NB4 (cell line): ENCODE data around the gene OS9.

Source experiments
- DNase-seq: peaks from one replicate; pipeline ENCODE4 v3.0.0; 2010; ENCODE audit warnings: low read depth
- H3K4me3 ChIP-seq: one replicate; pipeline ENCODE4 v1.5.1; 2011; ENCODE audit warnings: mild to moderate bottlenecking, low read depth, low read length, moderate library complexity
- MYC ChIP-seq: IDR thresholded peaks from 2 replicates; pipeline ENCODE4 v1.6.1; 2011; ENCODE audit warnings: low read depth, low read length
- POLR2A ChIP-seq: IDR thresholded peaks from 2 replicates; pipeline ENCODE4 v1.6.1; 2011; ENCODE audit warnings: mild to moderate bottlenecking; ENCODE audit not compliant: insufficient read length; ENCODE audit errors: extremely low read depth
- TF ChIP-seq, protein P1 (sequence below): IDR thresholded peaks from one replicate; pipeline ENCODE4 v1.5.1; 2012; ENCODE audit warnings: low read depth, low read length
- TF ChIP-seq, protein P2 (sequence below): IDR thresholded peaks from 2 replicates; pipeline ENCODE4 v1.6.1; 2011; ENCODE audit warnings: low read depth, low read length

The OS9 gene

DNA sequence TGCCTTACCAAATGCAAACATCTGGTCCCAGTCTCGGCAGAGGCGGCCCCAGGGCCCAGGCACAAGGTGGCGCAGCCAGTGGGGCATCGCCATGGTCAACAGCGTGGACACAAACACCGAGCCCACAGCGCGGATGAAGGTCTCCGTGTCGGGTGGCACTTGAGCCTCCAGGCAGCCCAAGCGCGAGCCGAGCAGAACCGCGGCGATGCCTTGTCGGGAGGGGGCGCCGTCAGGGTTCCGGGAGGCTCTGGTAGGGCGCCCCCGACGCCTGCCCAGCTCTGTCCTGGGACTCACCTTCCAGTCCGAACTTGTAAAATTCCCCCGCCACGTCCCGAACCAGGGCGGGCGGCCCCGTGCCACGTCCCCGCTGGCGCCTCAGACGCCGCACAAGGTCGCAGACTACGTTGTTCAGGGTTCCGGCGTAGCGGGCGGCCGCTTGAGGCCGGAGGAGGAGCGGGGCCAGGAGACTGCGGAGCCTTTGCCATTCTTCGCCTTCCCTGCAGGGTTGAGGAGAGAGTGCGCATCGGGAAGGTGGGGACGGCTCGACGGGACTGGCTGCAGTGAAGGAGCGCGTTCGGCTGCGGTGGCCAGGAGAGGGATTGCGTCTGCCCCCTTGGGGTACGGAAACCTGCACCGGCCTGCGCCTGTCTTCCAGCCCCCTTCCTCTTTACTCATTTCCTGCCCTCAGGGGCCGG is 71.2 kb downstream of the OS9 start:
- DNase-seq: peak; percentile 65

DNA sequence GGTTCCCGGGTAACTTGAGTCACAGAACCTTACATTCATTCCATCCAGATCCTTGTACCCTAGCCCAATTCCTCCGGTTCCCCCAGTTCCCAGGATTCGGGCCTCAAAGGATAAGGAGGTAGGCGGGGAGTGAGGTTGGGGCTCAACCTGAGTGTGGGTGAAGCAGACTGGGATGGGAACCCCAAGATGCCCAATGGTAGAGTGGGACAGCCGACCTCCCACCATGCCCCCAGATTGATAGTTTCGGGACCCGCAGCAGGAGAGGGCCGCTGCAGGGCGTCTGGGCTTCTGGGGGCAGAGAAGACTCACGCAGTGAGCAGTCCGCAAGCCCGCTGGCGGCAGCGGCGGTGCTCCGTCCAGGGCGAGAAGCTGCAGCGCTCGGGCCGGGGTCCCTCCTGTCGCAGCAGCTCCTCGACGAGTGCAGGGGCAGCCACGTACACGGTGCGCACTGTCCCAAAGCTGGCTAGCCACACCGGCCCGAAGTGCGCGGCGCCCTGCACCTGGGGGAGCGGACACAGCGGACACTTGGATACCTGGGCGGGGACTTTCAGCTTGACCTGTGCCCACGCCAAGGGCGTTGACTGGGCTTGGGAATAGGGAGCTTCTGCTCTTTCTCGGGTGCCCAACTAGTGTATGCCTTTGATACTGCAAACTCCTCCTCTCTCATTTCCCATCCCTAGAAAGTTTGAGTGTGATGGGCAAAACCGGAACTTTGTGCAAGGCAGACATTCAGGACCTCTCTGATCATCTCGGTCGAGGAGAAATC is 71.9 kb downstream of the OS9 start:
- TF ChIP-seq, protein P1, sequence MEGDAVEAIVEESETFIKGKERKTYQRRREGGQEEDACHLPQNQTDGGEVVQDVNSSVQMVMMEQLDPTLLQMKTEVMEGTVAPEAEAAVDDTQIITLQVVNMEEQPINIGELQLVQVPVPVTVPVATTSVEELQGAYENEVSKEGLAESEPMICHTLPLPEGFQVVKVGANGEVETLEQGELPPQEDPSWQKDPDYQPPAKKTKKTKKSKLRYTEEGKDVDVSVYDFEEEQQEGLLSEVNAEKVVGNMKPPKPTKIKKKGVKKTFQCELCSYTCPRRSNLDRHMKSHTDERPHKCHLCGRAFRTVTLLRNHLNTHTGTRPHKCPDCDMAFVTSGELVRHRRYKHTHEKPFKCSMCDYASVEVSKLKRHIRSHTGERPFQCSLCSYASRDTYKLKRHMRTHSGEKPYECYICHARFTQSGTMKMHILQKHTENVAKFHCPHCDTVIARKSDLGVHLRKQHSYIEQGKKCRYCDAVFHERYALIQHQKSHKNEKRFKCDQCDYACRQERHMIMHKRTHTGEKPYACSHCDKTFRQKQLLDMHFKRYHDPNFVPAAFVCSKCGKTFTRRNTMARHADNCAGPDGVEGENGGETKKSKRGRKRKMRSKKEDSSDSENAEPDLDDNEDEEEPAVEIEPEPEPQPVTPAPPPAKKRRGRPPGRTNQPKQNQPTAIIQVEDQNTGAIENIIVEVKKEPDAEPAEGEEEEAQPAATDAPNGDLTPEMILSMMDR: no peak
- TF ChIP-seq POLR2A (no peak), MYC (no peak)
- TF ChIP-seq, protein P2, sequence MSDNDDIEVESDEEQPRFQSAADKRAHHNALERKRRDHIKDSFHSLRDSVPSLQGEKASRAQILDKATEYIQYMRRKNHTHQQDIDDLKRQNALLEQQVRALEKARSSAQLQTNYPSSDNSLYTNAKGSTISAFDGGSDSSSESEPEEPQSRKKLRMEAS: no peak
- H3K4me3 ChIP-seq: peak overlapping the region; percentile 1
- DNase-seq: no peak

More for the DNA sequence above, 71.2 kb downstream of the OS9 start:
- no peak for TF ChIP-seq MYC
- TF ChIP-seq, protein P1: peak; percentile 35
- no peak for TF ChIP-seq POLR2A
- H3K4me3 ChIP-seq: no peak overlapping the region

DNA sequence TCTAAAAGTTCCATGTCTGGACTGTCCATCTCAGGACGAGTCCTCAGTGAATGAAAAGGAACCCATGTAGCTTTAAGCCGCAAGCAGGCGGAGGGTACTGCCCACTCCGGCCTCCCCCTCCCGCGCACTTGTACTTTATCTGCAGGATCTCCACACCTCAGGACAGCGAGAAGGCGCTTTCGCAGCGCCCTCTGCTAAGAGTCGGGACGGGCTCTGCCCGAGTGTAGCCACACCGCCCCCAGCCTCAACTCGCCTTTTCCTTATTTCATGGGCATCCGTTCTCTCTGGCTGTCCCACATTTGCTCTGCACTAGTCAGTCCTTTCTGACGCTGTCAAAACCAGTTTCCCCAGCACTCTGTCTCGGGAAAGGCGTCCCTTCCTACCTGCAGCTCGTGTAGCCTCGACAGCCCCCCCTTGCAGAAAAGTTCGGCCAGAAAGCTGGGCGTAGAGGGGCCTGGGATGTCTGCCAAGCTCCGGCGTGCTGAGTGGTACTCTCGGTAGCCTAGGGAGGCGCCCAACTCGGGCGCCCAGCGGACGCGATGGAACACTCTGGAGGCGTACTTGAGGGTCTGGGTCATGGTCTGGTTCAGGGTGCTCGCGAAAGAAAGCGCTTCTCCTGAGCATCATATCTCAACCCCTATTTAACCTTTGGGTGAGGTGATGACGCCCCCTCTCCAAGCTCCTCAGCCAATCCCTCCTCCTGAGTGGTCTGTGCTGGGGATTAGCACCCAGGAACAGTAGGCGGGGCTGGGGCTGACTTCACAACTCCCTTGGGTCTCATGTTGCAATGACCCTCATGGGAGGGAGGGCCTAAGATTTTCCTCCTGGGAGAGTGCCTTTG is 72.8 kb downstream of the OS9 start, which contains the start of gene CYP27B1:
Gene CYP27B1 (minus strand): TSS at position 615 of the 841 bp plus-strand sequence. CDS start 37 bp downstream, at position 578.
- DNase-seq: peak; percentile 88
- TF ChIP-seq, protein P2: no peak
- TF ChIP-seq, protein P1: no peak
- TF ChIP-seq MYC (no peak), POLR2A (no peak)
- peak within 1 kb of the TSS; percentile 1 for H3K4me3 ChIP-seq

DNA sequence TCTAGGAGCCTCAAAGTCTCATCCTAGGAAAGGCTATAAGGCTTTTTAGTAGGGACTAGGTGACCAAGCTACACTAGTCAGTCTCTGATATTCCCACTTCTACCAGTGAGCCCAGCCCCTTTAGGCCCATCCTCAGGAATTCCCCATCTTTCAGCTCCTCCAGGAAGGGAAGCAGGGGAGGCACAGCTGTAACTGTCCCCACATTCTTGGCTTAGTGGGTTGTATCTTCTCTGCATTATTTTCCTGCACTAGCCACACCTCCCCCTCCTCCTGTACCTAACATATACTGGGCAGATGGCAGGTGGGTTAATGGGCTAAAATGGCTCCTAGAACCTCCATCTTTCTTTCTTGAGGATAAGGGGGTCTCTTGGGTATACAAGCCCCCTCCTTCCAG is 73.4 kb downstream of the OS9 start:
- TF ChIP-seq, protein P2: no peak
- no peak for TF ChIP-seq MYC
- TF ChIP-seq, protein P1: no peak
- no peak for TF ChIP-seq POLR2A
- no peak overlapping the region for H3K4me3 ChIP-seq
- no peak for DNase-seq

DNA sequence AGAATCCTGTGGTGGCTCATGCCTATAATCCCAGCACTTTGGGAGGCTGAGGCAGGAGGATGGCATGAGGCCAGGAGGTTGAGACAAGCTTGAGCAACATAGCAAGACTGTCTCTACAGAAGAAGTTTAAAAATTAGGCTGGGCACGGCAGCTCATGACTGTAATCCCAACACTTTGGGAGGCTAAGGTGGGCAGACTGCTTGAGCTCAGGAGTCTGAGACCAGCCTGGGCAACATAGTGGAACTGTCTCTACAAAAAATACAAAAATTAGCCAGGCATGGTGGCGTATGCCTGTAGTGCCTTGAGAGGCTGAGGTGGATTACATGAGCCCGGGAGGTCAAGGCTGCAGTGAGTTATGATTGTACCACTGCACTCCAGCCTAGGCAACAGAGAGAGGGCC is 73.9 kb downstream of the OS9 start:
- no peak for DNase-seq
- TF ChIP-seq, protein P2: no peak
- TF ChIP-seq MYC (no peak), POLR2A (no peak)
- TF ChIP-seq, protein P1: no peak
- H3K4me3 ChIP-seq: no peak overlapping the region
